Stimulated activated CD4-positive, alpha-beta T cell treated with anti-CD3 and anti-CD28 coated beads, Interleukin-2, amount 100 ng/mL, for 4 hours (primary cell): Measurements from ENCODE around the gene ADAP1.

ENCODE experiments used
- DNase-seq: peaks from one replicate; pipeline ENCODE4 v3.0.0-alpha.2; 2020; ENCODE audit warnings: low read depth

The ADAP1 gene

GRCh38 chr7:860149-860548 is 94.3 kb downstream of the ADAP1 start:
- DNase-seq, result no peak

- no peak for DNase-seq
These were observed 95.0 kb downstream of the ADAP1 start for GRCh38 chr7:859359-860030.

- DNase-seq, result no peak
These were observed 96.8 kb downstream of the ADAP1 start for GRCh38 chr7:857661-858060.

- no peak for DNase-seq
These were observed 97.9 kb downstream of the ADAP1 start for GRCh38 chr7:856444-857095.

GRCh38 chr7:855686-856369 is 98.7 kb downstream of the ADAP1 start:
- DNase-seq, result no peak

- DNase-seq, result no peak
These were observed 100.2 kb downstream of the ADAP1 start for GRCh38 chr7:854118-854775.

- DNase-seq, result no peak
These were observed 100.9 kb downstream of the ADAP1 start for GRCh38 chr7:853366-854117.

GRCh38 chr7:851204-851603 is 103.3 kb downstream of the ADAP1 start:
- no peak for DNase-seq

GRCh38 chr7:849781-850180 is 104.7 kb downstream of the ADAP1 start:
- DNase-seq, result no peak

- DNase-seq, result no peak
These were observed 105.3 kb downstream of the ADAP1 start for GRCh38 chr7:849145-849544.
